ENCODE results near the gene CPPED1. TPM values are rescaled to one million over a fixed set of nuclear protein-coding genes. Genes with fewer than 3 reads are reported as not detected.
A peak's percentile ranks its signal among the peaks of the same experiment; 100 is the strongest.

Gene CPPED1
- total RNA-seq, 1 experiment from 2014 or later = 7.9 TPM

GRCh38 chr16:12767897-12768296, 35.8 kb downstream of the CPPED1 start:
- Mint-ChIP-seq H3K27ac (0 out of 7 replicates have a peak overlapping the region, but pooled peaks of 1 of the 3 experiments have one; percentile 17), H3K27me3 (ENCODE audit: low read depth) (no peaks in the 10 kb centered on the region), H3K36me3 (ENCODE audit: insufficient read depth in 1 of 3, low read depth in 3 of 3) (peaks cover 0 to 3% (median 0%) of the 10 kb centered on the region in 3 experiments; a peak in 1 of 7 replicates), H3K9me3 (no peaks in the 10 kb centered on the region), H3K4me1 (no peaks in the 10 kb centered on the region), H3K4me3 (no peak overlapping the region)
- H3K79me2 ChIP-seq (ENCODE audit: insufficient read depth, low read length) = no peaks in the 10 kb centered on the region
- H4K8ac ChIP-seq (replicated peaks; ENCODE audit: insufficient read length, low read depth, low read length) = no peak overlapping the region
- H2BK20ac ChIP-seq (ENCODE audit: low read depth, low read length, poor library complexity, severe bottlenecking) = no peak overlapping the region
- no peaks in the 10 kb centered on the region for H3K4me1 ChIP-seq (ENCODE audit: insufficient read depth, low read length)
- H2BK5ac ChIP-seq (ENCODE audit: insufficient read length, low read length) = no peak overlapping the region
- no peaks in the 10 kb centered on the region for H3K23me2 ChIP-seq (ENCODE audit: insufficient read length, low read depth, low read length, poor library complexity, severe bottlenecking)
- H3K4ac ChIP-seq (ENCODE audit: low read depth, low read length) = no peak overlapping the region
- no peak overlapping the region for H4K5ac ChIP-seq (ENCODE audit: insufficient read length, low read depth, low read length)
- H3K56ac ChIP-seq (ENCODE audit: insufficient read length, low read depth, low read length) = no peak overlapping the region
- no peak for TF ChIP-seq CTCF (conservative IDR thresholded peaks at IDR 0.05)
- H3K4me2 ChIP-seq (ENCODE audit: insufficient read depth, insufficient read length, low read length) = no peak overlapping the region
- H3K18ac ChIP-seq (ENCODE audit: insufficient read length, low read depth, low read length) = no peak overlapping the region
- H2BK15ac ChIP-seq (ENCODE audit: low read depth, low read length) = no peak overlapping the region
- no peak overlapping the region for H3K27ac ChIP-seq (ENCODE audit: insufficient read length, low read depth, low read length)
- no peak overlapping the region for H2BK12ac ChIP-seq (ENCODE audit: insufficient read length, low read depth, low read length)
- no peak overlapping the region for H2BK120ac ChIP-seq (ENCODE audit: low read depth, low read length, poor library complexity, severe bottlenecking)
- H3K23ac ChIP-seq (ENCODE audit: insufficient read length, low read depth, low read length) = no peak overlapping the region
- H3K9ac ChIP-seq (ENCODE audit: extremely low read depth, insufficient read length, low read length) = no peak overlapping the region
- no peak overlapping the region for H3T11ph ChIP-seq (ENCODE audit: low read length)
- H2AK5ac ChIP-seq (ENCODE audit: insufficient read length, low read length) = no peak overlapping the region
- no CpG with 5 or more reads among the region's 6 CpGs for WGBS (ENCODE audit: extremely low coverage, insufficient read length, low lambda C conversion rate)
- DNase-seq = no peak
- H3K14ac ChIP-seq (ENCODE audit: insufficient read depth, low read length) = no peak overlapping the region
- no peaks in the 10 kb centered on the region for H4K20me1 ChIP-seq (ENCODE audit: control insufficient read depth, insufficient read depth, insufficient read length)
- H4K91ac ChIP-seq (ENCODE audit: insufficient read length, low read depth, low read length) = no peak overlapping the region
- H3K9me3 ChIP-seq (ENCODE audit: control insufficient read depth, low read depth, low read length) = no peaks in the 10 kb centered on the region
- H3K27me3 ChIP-seq (ENCODE audit: insufficient read depth, low read length) = no peaks in the 10 kb centered on the region
- no peaks in the 10 kb centered on the region for H3K79me1 ChIP-seq (ENCODE audit: insufficient read depth, low read depth, low read length, poor library complexity, severe bottlenecking)
- no peak overlapping the region for H2AFZ ChIP-seq (ENCODE audit: low read length)
